Hippocampal formation (tissue), 2 donors: Measurements from ENCODE around the gene RPS8.
"Not testable (repeated sequence)": the region's sequence is repeated elsewhere in the genome, so short reads cannot be mapped to it uniquely, and the experiment has no call there.

Experiments
- DNase-seq, 2 donors: peaks; one replicate each; lab custom pipeline; 2025; lab: John Stamatoyannopoulos, UW

The RPS8 gene

DNA sequence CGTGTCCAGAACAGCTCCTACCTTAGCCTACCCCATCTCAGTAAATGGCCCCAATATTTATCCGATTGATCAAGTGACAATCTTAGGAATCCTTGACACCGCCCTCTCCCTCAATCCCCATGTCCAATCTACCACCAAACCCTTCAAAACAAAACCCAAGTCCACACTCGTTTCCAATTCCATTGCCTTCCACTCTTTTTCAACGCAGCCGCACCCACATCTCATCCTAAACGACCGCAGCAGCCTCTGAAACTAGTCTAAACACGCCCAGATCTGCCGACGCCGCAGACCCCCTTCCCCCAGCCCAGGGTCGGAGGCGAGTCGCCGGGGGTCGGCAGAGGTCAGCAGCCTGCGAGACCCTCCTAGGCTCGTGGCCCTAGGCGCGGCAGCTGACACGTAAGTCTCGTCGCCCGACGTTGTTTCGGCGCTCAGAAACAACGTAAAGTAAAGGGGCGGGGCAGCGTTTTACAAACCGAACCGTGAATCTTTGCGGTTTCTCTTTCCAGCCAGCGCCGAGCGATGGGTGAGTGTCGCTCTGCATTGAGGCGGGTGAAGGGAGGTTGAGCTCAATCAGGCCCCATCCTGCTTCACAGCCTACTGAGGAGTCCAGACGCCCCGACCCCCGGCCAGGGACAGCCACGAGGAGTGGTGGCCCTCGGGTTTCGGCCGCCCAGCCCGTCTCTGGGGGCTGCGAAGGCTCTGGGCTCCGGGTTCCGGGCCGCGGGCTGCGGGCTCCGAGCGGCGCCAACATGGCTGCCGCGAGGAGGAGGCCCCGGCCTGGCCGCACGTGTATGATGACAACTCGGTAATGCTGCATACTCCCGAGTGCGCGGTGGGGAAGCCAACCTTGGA lies at the start of gene RPS8:
TSS of gene RPS8 (plus strand) at position 463 of the 852 bp plus-strand sequence. CDS start at position 520, 57 bp downstream.
- DNase-seq, result peak; percentile 84 to 94

DNA sequence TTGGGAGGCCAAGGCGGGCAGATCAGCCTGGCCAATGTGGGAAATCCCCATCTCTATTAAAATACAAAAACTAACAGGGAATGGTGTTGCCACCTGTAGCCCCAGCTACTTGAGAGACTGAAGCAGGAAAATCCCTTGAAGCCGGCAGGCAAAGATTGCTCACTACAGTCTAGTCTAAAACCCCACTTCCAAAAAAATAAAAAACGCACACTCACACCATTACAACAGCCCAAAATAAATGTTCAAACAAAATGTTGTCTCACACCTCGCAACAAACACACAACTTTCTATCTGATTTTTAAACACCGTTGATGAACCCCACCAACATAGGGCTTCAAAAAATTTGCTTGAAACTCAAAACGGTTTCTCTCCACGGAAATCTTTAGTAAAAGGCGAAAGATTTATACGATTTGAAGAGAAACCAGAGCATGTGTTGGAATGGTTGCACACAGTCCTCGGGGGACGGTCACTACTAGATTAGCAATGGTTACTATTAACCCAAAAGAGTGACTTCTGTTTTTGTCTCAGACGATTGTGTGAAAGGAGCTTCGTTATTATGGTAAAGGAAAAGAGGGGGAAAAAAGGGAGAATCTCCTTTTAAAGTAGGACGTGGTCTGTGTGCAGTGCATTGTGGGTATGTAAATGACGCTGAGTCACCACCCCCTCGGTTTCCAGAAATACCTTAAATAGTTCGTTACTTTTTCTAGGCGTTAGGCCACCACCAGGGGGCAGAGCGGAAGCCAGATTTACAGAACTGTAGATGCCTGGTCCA lies 44.4 kb upstream of the RPS8 start, which contains the start of gene RNU5D-1:
TSS of gene RNU5D-1 (minus strand) at position 430 of the 772 bp plus-strand sequence.
- peak; percentile 84 to 96 for DNase-seq

DNA sequence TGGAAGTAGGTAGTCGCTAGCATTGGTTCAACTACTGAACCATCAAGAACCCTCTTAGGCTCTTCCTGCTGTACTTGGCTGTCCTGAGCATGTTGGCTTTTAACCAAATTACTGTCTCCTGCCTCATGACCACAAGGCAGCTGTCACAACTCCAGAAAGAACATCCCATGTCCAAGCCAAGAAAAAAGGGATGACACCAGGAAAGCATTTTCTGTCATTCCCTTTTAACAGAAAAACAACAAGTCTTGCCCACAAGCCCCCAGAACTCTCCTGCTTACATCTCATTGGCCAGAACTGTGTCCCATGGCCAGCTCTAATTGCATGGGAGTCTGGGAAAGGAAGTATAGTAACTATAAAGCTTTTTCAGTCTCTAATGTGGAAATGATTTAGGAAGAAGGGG lies 42.0 kb upstream of the RPS8 start:
- no peak for DNase-seq

DNA sequence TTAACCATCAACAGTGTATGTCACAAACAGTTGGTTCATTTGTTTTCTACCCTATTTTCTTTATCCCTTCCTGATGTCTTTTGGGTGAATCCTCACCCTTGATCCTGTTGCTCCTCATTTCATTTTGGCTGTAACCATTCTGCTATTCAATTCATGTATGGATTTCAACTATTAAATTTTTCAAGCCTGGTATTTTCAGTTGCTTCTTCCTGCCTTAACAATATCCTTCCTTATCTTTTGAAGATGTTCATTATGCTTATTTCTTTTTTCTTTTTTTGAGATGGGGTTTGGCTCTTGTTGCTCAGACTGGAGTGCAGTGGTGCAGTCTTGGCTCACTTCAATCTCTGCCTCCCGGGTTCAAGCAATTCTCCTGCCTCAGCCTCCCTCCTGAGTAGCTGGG lies 41.6 kb upstream of the RPS8 start:
- DNase-seq, result no peak

DNA sequence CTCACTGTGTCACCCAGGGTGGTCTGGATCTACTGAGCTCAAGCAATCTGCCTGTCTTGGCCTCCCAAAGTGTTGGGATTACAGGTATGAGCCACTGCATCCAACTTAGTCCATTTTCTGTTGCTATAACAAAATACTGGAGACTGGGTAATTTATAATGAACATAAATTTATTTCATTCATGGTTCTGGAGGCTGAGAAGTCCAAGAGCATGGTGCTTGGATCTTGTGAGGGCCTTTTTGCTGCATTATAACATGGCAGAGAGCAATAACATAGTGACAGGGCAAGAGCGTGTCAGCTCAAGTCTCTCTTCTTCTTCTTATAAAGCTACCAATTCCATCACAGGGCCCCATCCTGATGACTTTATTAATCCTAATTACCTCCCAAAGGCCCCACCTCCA lies 39.3 kb upstream of the RPS8 start:
- no peak for DNase-seq

DNA sequence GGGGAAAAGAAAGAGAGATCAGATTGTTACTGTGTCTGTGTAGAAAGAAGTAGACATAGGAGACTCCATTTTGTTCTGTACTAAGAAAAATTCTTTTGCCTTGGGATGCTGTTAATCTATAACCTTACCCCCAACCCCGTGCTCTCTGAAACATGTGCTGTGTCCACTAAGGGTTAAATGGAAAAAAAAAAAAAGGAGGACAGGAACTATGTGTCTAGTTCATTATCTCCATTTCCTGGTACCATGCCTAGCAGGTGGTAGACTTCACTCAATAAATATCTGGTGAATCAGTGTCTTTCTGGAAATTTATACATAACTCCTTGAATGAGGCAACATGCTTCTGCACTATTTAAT lies 36.4 kb upstream of the RPS8 start:
- DNase-seq, result not testable (repeated sequence)

DNA sequence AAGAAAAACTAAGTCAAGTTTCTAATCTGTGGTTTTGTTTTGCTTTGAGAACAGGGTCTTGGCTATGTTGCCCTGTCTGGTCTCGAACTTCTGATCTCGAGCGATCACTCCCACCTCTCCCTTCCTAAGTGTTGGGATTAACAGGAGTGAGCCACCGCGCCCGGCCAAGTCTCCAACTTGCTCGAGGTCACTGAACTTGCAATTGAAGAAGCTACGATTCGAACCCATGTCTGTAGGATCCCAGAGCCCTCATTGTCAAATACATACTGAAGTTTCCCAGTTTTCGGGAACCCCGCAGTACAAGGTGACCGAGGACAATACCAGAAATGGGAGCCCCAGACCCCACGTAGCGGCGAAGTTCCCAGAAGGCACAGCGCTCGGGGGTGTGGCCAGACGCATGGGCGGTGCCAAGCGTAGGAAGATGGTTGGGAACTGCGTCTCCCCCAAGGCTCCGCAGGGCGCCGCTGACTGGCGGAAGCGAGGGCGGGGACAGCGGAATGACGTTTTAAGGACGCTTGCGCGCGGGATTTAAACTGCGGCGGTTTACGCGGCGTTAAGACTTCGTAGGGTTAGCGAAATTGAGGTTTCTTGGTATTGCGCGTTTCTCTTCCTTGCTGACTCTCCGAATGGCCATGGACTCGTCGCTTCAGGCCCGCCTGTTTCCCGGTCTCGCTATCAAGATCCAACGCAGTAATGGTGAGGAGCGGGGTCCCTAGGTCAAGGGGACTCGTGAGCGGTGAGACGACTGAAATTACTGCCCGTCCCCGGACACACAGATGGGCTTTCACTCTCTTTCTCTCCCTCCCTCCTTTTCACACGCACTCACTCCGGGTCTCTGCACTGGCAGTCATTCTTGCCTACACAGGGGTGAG lies 35.8 kb upstream of the RPS8 start, which contains the start of gene KIF2C:
TSS of gene KIF2C (plus strand) at position 531 of the 872 bp plus-strand sequence. CDS start at position 627, 96 bp downstream.
- peak; percentile 94 to 96 for DNase-seq

DNA sequence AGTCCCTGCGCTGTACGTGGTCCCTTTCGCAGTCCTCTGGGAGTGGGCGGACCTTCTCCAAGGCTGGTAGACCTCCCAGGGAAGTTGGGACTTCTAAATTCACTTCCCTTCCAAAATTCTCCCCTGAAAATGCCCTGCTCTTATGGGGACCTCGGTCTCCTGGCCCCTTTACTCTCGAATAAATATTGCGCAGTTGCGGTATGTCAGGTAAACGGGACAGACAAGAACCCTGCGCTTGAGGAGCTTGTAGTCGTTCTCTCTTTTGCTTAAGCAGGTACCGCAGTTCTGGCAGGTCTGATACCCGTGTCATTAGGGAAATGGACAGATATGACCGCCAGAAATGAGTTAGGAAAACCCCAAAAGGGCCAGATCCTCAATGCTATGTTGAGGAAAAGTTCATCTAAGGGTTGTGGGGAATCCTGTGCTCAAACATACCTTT lies 35.1 kb upstream of the RPS8 start:
- no peak for DNase-seq

DNA sequence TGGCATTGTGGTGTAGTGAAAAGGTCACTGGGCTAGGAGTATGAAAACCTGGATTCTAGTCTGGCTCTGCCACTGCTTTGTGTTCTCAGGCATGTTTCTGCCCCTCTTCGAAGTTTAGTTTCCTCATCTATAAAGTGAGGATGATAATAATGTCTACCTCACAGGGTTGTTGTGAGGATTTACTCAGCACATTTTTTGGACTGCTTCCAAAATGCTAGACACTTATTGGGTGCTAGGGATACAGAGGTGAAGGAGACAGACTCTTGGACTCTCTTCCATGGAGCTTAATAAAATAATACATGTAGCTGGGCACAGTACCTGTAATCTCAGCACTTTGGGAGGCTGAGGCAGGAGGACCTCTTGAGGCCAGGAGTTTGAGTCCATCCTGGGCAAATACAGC lies 32.1 kb upstream of the RPS8 start:
- DNase-seq, result no peak

DNA sequence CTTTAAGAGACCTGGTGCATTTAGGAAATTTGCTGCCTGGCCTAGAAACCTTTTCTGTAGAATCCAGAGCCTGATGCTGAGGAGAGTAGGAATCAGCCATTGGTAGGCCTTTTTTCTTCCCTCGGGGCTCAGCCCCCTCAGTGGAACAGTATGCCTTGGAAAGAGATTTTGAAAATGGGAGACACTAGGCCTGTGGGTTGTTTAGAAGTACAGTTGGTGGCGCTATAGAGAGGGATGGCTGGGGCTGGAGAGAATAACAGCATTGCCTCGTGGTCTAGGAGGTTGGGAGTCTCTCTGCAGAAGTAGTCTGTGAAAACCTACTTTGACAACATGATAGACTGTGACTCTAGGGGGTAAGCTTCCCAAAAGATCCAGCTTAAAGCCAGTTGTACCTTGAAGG lies 27.5 kb upstream of the RPS8 start:
- no peak for DNase-seq

DNA sequence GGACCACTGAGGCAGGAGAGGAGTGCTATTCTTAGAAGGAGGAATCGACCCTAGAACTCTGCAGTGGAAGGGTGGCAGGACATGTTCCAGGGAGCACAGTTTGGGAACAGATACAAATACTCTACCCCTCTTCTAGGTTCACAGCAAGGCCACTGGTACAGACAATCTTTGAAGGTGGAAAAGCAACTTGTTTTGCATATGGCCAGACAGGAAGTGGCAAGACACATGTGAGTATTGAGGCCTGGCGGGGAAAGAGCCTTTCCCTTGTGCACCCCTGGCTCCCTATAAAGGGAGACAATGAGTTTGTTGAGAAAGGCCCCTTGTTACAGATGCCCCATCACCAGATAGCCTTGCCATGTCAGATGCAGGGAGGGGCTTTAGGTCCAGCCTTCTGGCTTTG lies 17.9 kb upstream of the RPS8 start:
- DNase-seq, result no peak

DNA sequence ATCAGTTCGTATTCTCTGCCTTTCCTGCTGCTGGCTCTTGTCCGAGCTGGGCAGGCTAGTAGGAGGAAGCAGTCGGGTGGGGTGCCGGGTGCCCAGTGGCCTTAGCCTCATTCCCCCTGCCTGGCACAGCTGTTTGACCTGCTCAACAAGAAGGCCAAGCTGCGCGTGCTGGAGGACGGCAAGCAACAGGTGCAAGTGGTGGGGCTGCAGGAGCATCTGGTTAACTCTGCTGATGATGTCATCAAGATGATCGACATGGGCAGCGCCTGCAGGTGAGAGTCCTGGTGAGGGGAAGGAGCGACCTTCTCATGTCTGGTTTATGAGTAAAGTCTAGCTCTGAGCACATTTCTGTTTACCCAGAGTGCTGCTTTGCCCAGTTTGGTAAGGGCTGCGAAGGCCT lies 16.3 kb upstream of the RPS8 start:
- DNase-seq, result no peak

DNA sequence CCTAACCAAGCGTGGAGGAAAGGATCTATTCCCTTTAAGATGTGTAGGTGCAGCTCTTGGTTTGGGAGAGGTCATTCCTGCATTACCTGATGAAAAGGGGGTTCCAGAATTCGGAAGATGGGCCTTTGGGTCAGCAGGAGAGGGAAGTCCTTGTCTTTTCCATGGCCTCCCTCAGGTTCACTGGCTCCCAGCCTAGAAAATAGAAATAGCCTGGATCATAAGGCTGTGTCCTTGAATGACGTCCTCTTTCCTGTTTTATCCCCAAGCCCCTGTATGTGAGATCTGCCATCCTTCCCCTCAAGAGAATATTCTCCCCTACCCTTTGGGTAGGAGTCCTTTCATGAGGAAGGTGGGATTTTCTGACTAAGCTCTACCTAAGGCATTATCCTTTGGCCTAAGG lies 14.5 kb upstream of the RPS8 start:
- DNase-seq, result no peak

DNA sequence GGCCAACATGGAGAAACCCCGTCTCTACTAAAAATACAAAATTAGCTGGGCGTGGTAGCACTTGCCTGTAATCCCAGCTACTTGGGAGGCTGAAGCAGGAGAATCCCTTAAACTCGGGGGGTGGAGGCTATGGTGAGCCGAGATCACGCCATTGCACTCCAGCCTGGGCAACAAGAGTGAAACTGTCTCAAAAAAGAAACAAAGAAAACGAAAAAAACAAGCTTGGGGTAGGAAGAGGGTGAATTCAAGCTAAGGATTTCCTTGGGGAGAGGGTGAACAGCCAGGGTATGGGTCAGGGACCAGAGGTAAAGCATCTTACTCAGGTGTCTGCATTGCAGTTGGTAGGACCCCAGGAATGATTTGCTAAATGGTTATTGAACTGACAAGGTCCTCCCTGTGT lies 8.9 kb upstream of the RPS8 start:
- not testable (repeated sequence) for DNase-seq

DNA sequence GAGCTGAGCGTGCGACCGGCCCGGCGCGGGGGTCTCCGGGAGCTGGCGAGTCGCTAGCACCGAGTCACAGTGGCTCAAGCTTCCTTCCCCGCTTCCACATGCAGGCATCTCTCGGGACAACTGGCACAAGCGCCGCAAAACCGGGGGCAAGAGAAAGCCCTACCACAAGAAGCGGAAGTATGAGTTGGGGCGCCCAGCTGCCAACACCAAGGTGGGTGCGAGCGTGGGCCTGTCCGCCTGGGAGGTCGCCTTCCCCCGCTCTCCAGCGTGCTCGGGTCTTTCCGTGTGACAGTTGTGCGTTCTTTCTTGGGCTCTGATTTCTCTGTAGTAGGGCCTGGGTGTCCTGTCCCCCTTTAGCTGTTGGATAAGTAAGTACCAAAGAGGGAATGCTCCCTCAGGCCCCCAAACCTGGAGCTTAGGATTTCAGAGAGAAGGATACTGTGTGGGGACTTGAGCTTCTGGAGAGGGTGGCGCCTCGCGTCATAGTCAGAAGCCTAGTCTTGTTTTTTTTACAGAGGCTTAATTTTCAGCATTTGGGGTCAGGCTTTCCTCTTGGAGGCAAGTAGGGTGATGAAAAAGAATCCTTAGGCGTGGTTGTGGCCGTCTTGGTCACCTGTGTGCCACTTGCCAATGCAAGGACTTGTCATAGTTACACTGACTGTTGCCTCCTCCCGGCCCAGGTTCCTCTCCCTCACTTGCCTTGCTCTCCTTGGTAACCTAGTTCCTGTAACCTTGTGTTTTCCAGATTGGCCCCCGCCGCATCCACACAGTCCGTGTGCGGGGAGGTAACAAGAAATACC lies 790 bp downstream of the RPS8 start:
- no peak for DNase-seq

DNA sequence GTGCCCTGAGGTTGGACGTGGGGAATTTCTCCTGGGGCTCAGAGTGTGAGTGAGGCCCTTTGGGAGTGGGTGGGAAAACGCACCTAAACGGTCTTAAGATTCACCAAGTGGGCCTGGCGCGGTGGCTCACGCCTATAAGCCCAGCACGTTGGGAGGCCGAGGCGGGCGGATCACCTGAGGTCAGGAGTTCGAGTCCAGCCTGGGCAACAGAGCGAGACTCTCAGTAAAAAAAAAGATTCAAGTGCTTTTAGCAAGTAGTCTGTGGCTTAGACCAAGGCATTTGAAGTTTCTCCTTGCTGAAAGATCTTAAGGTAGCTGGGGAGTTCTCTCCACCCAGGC lies 1.4 kb downstream of the RPS8 start:
- no peak for DNase-seq

DNA sequence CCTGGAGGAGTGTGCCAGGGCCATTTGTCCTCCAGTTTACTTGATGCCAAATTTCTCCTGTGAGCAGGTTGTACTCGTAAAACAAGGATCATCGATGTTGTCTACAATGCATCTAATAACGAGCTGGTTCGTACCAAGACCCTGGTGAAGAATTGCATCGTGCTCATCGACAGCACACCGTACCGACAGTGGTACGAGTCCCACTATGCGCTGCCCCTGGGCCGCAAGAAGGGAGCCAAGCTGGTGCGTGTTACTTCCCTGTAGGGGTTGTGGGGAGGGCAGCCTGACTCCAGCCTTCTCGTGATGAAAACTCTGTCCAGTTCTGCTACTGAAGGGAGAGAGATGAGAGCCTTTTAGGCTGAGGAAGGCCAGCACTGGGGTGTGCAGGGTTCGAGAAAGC lies 2.2 kb downstream of the RPS8 start:
- no peak for DNase-seq

DNA sequence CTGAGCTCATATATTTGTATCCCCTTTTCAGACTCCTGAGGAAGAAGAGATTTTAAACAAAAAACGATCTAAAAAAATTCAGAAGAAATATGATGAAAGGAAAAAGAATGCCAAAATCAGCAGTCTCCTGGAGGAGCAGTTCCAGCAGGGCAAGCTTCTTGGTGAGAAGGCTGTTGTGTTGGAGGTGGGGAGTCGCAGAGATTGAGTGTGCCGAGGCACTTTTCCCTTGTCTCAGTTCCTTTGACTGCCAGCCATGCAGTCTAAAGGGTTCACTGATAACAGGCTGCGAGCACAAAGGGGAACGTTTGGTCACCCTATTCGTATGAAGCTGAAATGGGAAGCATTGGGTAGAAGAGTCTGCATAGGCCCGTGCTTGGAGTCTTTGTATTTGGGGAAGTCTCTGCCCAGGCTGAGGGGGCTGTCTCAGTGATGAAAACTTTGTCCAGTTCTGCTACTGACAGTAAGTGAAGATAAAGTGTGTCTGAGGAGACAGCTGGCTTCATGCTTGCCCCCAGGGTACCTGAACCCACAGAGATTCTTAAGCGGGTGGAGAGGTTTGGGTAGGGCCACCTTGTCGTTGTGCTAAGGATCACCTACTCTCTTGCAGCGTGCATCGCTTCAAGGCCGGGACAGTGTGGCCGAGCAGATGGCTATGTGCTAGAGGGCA lies 2.8 kb downstream of the RPS8 start:
- no peak for DNase-seq

DNA sequence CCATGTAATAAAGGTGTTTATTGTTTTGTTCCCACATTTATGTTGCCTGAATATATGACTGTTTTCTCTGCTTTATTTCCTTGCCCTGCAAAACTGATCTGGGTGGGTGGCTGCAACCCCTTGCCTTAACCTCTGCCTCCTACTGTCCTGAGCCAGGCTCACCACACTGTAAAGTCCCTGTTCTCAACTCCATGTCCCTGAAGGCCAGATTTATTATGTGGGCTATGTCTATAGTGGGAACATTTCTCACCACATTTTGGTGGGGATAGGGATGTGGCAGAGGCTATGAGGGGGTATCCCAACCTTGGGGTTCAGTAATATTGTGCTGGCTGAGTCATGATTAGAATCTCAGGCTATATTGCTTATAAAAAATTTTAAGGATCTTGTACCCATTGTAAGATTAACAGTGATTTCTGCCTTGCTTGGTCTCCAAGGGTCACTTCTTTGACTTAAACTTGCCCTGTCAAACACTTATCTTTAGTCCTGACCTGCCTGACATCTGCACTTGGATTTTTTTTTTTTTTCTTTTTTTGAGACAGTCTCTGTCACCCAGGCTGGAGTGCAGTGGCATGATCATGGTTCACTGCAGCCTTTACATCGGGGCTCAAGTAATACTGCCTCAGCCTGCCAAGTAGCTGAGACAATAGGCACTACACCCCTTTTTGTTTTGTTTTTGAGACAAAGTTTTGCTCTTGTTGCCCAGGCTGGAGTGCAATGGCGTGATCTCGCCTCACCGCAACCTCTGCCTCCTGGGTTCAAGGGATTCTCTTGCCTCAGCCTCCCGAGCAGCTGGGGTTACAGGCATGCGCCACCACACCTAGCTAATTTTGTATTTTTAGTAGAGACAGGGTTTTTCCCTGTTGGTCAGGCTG lies 3.6 kb downstream of the RPS8 start:
- DNase-seq, result no peak
